HG02642 (cell line): ENCODE data around the gene CTNNA1.
"Not testable (repeated sequence)": the region's sequence is repeated elsewhere in the genome, so short reads cannot be mapped to it uniquely, and the experiment has no call there.

ENCODE experiments used
- ATAC-seq: cut with Tn5 transposase; IDR thresholded peaks from one replicate; pipeline ENCODE4 v1.9.1; 2021; ENCODE audit warnings: mild to moderate bottlenecking; ENCODE audit not compliant: unreplicated experiment, poor library complexity

The CTNNA1 gene

DNA sequence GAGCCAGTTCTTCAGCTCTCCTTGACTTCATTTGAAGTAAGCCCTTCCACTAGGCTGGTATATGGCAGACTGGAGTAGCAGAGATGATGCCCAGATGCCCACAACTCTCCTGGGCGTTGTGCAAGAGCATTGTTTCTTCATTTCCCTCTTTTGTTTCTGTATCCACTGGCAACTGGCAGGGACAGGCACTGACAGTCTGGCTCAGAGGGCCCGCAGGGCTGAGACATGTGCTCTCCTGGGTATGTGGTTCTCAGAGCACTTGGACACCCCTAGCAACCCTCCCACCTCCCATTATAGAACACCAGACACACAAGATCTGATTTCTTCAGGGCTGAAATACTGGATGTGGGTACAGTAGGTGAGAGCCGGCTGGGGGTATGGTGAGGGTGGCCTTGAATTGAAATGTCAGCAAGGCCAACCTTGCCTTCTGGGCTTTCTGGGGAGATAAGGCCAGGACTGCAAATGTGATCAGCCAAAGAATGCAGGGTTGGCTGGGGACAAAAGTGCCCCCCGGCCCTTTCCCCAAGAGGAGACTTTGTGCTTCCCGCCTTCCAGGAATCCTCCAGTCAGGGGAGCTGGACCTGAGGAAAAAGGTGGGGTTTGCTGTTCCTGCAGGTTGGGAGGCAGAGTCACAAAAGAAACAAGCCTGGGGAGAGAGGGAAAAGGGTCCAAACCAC lies 28.6 kb upstream of the CTNNA1 start:
- no peak for ATAC-seq

- ATAC-seq: no peak
These were observed 27.9 kb upstream of the CTNNA1 start for GRCh38 chr5:138725153-138725817.

DNA sequence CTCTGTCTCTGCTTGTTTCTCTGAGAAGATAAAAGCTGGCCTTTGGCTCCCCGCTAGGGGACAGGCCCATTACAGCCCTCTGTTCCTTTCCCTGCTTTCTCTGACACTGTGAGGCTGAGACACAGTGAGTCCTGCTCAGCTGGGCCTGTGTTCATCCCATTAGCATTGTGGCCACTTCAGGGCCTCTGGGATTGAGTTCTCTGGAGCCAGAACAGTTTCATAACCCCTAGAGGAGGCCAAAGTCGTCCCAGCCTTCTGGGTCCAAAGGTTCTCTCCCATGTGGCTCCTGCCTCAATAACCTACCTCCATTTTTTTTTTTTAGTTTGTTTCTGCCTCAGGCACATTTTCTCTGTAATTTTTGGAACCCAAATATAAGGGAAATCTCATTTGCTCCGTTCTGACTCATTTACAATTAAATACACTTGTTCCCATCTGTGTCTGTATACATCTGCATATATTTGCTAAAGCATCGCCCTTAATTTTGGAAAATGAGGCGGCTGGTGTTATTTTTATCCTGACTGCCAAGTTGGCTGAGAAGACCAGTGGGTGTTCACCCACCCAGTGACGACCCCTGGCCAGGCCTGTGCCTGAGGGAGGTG lies 27.3 kb upstream of the CTNNA1 start:
- no peak for ATAC-seq

DNA sequence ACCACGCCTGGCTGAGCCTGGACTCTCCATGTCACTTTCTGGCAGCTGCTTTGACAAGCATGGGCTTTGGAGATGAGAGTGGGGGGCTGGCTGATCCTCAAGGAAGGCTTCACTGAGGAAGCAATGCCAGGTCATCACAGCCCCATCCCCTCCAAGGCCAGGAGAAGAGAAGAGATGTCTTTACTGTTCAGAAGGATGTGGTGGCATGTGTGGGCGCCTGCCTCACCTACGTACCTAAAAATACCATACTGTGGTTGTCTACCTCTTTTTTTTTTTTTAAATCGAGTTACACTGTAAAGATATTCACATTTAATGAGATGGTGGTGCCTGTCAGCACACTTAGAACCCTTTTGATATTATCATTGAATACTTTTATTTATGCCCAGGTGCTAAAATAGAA lies 26.4 kb upstream of the CTNNA1 start:
- ATAC-seq: no peak

DNA sequence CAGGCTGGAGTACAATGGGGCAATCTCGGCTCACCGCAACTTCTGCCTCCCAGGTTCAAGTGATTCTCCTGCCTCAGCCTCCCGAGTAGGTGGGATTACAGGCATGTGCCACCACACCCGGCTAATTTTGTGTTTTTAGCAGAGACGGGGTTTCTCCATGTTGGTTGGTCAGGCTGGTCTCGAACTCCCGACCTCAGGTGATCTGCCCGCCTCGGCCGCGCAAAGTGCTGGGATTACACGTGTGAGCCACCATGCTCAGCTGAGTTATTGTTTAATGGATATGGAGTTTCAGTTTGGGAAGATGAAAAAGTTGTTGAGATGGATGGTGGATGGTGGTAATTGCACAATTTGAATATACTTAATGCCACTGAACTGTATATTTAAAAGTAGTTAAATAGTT lies 22.7 kb upstream of the CTNNA1 start:
- not testable (repeated sequence) for ATAC-seq

DNA sequence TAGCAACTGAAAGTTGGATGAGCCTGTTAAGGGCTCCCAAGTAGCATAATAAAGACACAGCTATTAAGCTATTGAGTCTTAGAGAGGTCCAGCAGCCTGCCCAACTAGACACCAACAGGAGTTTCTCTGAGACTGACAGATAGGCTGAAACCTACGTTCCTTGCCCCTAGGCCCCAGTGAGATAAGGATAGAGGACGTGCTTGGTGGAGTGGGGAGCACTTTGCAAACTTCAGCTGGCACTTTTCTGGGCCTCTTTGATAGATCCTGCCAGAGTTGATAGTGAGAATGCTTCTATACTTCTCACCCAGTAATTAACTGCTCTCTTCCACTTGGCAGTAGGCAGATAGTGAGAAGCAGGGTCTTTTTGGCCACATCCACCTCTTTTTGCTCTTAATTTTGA lies 20.8 kb upstream of the CTNNA1 start:
- ATAC-seq: no peak

GRCh38 chr5:138732933-138733332 lies 20.3 kb upstream of the CTNNA1 start:
- ATAC-seq: no peak

GRCh38 chr5:138733509-138733908 lies 19.7 kb upstream of the CTNNA1 start:
- no peak for ATAC-seq

DNA sequence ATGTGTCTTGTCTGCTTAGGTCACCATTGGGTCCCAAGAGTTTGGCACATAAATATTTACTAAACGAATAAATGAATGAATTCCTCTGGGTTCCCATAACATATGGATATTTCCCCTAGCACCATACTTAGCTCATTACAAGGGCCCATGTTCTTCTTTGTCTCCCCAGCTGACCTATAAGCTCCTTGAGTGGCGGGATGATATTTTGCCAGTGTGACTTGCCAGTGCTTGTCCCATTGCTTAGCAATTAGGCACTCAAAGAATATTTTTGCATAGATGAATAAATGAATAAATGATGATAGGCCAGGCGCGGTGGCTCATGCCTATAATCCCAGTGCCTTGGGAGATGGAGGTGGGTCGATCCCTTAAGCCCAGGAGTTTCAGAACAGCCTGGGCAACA lies 16.9 kb upstream of the CTNNA1 start:
- ATAC-seq: no peak

DNA sequence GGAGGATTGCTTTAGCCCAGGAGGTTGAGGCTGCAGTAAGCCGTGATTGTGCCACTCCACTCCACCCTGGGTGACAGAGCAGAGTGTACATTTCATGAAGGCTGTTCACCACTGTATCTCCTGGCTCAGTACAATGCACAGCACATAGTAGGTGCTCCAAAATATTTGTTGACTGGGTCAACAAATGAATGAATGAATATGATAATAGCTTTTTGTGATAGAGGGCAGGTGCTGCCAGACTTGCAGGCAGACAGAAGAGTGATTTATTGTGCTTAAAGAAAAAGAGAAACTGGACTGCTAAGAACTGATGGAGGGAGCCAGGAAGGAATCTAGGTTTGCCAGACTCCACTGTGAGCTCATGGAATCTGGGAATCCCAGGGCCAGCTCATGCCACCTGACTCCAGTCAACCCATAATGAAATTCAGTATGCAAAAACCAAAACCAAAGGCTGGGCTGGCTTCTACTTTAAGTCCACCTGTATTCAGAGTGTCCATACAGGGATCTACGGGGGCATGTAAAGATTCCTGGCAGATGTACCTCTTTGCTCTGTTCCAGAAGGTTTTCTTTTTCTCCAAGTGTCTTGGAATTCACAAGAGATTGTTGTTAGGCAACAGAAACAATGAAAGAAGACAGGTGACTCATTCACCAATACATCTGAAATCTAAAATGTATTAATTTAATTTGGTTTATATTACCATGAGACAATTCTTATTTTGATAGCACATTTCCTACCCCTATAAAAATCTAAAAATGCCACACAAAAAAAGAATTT lies 15.5 kb upstream of the CTNNA1 start:
- no peak for ATAC-seq

DNA sequence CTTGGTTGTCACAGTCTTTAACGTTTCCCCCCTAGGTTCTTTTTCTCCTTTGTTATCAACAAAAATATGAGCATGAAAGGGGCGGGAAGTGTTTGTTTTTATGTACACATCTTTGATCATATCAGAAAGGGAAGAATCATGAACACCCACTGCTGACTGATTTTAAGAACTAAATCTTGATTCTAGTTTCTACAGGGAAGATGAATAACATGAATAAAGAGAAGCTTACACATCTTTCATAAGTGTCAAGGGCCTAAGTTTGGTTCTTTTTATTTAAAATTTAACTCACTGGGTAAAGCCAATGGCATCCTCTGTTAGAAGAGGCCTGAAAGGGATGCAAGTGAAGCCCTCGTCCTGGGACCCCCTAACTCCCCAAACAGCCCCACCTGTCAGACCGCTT lies 14.8 kb upstream of the CTNNA1 start:
- ATAC-seq: no peak

DNA sequence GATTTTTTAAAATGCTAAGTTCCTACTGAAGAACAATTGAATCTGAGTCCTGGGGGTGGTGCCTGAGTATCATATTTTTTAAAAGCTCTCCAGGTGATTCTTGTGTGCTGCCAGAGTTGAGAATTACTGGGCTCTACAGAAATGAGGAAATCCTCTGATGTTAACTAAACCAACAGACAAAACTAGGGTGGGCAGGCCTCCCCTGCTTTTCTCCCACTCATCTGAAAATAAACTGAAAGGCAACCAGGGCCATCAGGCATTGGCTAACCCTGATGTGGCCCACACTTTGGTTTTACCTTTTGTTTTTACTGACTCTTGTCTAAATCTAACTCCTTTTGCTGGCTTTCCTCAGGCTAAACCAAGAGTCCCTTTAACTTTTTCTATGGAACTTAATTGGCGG lies 13.3 kb upstream of the CTNNA1 start:
- no peak for ATAC-seq

GRCh38 chr5:138743484-138743883 lies 9.7 kb upstream of the CTNNA1 start:
- no peak for ATAC-seq

GRCh38 chr5:138745268-138745667 lies 8.0 kb upstream of the CTNNA1 start:
- no peak for ATAC-seq

DNA sequence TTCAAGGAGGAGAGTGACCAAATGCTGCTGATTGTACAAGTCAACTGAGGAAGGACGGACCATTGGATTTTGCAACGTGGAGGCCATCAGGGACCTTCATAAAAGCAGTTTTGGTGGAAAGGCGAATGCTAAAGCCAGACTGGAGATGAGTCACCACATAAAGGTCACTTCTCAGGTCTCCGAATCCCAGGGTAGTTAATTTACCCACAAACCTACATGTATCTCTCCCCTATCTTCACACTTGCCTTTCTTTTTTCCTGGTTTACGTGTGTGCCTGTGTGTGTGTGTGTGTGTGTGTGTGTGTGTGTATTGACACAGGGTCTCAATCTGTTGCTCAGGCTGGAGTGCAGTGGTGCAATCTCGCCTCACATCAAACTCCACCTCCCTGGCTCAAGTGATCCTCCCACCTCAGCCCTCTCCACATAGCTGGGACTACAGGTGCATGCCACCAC lies 4.6 kb upstream of the CTNNA1 start:
- no peak for ATAC-seq

GRCh38 chr5:138751344-138751743 lies 1.9 kb upstream of the CTNNA1 start:
- ATAC-seq: not testable (repeated sequence)

GRCh38 chr5:138752341-138752950 lies 779 bp upstream of the CTNNA1 start:
- no peak for ATAC-seq

- peak; percentile 17 for ATAC-seq
These were observed 821 bp downstream of the CTNNA1 start for GRCh38 chr5:138753794-138754698.

GRCh38 chr5:138754699-138755057 lies 1.5 kb downstream of the CTNNA1 start:
- no peak for ATAC-seq
